GM19023 (cell line): ENCODE data around the gene RIN3.
A peak's percentile ranks its signal among the peaks of the same experiment; 100 is the strongest.

Experiments
- ATAC-seq: cut with Tn5 transposase; IDR thresholded peaks from one replicate; pipeline ENCODE4 v1.9.1; 2021; ENCODE audit warnings: mild to moderate bottlenecking, moderate library complexity; ENCODE audit not compliant: unreplicated experiment

Gene RIN3

DNA sequence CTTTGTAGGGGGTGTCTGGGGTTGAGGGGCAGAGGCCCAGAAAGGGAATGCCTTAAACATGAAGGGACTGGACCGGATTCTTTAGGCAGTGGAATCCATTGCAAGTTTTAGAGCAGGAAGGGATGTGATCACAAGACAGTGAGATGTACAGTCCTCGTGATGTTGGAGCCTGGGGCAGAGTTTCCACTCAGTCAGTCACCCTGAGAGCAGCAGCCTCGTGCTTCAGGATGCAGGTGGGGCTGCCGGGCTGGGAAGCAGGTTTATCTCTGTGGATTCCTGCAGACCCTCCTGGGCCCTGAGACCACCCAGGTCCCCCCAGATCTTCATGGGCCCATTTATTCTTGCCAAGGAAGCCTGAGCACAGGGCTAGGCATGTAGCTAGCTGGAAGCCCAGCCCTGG, 38.5 kb downstream of the RIN3 start:
- no peak for ATAC-seq

DNA sequence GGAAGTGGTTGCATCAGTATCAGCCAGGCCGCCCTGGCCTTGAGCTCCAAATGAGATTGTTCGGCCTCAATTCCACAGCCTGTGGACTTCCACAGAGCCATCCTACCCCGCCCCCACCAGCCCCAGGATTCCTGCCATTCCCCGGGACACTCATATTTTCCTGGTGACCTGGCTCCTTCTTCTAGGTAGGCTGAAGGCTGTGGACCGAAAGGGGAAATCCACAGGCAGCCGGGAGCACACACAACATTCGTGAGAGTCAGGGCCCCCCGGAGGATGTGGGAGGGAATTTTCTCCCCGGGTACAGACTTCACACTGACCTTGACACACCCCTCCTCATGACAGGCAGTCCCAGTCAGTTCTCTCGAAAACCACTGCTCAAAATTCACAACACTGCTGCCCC, 39.9 kb downstream of the RIN3 start:
- ATAC-seq: no peak

DNA sequence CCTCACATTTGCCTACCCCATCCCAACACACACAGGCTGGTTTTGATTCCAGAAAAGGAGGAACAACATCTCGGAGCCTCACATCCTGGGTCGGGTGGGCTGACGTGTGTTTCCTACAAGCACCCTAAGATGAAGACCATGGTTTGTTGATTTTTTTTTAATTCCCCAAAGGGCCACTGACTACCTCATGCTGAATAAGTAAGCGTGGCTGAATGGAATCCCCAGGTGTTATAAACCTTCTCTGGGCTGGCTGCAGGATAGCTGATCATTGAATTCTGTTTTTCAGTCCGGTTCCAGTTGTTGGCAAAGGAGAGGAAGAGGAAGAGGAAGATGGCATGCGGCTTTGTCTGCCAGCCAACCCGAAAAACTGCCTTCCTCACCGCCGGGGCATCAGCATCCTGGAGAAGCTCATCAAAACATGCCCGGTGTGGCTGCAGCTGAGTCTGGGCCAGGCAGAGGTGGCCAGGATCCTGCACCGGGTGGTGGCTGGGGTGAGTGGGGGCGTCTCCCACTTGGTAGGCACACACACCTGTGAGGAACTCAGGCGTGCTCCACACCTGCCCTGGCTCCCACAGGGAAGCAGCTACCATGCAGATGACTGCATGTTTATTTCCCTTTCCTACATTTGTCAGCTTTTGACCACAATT, 42.0 kb downstream of the RIN3 start:
- ATAC-seq: no peak

DNA sequence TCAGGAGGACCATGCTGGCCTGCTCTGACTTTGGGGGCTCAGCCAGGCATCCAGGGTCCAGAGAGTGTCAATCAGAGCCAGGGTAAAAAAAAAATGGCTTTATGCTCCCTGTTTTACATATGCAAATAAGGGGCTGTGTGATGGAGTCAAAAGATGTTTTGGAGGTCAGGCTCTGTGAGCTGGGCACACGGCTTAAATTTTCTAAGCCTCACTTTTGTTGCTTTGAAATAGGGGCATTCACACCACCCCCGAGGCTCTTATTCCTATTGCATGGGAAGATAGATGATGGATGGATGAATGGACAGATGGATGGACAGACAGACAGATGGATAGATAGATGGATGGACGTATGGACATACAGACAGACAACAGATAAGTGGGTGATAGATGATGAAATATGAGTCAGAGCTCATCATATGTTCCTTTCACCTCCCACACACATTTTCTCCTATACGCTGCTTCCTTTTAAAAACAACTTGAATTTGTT, 42.7 kb downstream of the RIN3 start:
- no peak for ATAC-seq

DNA sequence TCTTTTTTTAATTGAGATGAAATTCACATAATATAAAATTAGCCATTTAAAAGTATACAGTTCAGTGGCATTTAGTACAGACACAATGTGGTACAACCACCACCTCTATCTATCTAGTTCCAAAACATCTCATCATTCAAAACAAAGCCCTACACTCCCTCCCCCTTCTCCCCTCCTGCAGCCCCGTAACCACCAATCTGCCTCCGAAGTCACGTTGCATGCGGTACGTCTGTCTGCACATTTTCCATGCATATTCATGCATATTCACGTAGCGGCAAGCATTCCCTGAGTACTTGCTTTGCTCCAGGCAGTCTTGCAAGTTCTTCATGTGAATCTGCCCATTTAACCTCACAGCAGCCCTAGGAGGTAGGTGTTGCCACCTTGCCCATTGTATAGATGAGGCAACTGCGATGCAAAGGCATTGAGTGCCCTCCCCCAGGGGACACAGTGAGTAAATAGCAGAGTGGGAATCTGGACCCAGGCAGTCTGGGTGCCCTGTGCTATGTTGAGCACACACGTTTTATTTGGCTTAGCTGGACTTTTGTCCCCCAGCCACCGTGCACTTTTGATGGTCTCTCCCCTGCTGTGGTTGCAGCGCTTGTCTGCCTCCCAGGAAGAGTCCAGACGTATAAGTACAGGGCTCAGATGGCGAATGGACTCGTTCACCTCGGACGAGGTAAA, 43.4 kb downstream of the RIN3 start:
- ATAC-seq: no peak

DNA sequence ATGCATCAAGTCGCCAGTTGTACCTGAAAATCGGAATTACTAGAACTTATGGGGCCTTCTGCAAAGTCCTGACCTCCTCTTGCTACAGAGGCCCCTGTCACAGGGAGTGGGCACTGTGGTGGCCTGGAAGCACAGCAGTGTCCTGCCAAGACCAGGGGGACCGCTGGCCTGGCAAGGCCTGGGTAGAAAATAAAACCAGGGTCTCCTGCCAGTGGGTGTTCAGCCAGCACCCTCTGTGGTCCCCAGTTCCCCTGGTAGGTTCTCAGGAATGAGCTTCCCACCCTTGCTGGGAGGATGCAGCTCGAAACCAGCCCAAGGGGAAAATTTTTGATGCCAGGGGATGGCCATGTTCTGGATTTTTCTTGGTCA, 43.9 kb downstream of the RIN3 start:
- ATAC-seq: no peak

DNA sequence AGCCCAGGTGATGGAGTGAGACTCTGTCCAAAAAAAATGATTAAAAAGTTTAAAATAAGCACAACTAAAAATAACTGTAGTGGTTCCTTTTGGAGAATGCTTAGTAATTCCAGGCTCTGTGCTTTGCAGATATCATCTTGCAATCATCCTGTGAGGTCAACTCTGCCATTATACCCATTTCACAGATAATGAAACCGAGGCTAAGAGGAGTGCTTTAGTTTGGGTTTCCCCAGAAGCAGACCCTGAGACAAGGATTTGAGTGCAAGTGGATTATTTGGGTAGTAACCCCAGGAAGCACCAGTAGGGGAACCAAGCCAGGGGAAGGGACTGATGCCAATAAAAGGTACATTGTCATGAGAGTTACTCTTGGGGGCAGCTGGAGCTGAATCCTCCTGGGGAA, 44.7 kb downstream of the RIN3 start:
- no peak for ATAC-seq

DNA sequence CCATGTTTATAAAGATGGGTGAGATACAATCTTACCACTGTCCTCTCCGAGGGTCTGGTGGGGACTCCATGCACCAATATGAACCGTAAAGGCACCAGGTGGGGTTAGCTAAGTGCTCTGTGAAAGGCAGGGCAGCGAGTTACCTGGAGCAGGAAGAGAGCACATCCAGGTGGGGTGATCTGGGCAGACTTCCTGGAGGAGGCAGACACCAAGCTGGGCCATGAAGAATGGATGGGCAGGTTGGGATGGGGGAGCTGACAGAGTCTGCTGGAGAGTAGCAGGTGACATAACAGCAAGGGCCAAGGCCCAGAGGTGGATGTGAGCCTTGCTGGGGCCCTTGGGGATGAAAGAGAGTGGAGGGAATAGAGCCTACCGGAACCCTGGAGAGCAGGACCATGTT, 45.9 kb downstream of the RIN3 start:
- no peak for ATAC-seq

DNA sequence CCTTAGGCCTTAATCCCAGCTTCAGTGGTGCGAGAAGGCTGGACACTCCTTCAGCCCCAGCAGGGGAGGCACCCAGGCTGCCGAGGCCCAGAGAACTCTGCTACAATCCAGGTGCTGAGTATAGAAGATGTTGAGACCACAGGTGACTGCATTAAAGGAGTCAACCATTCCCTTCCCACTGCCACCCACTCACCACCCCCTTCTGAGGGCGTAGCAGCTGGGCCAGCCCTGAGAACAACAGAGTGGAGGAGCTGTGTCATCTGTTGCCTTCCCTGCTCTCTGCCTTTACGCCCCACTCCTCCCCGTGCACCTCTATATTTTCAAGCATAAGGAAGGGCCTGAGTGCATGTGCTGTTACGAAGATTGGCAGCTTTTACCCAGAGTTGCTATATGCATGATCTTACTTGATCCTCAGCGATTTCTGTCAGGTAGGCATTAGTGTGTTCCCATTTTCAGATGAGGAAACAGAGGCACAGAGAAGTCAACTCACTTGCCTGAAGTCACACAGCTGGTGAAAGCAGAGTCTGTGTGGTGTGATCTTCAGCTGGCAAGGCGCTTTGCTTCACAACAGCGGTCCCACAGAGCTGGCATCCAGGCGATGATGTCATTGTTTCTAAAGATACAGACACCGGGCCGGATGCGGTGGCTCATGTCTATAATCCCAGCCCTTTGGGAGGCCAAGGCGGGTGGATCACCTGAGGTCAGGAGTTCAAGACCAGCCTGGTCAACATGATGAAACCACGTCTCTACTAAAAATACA, 46.7 kb downstream of the RIN3 start:
- no peak for ATAC-seq

DNA sequence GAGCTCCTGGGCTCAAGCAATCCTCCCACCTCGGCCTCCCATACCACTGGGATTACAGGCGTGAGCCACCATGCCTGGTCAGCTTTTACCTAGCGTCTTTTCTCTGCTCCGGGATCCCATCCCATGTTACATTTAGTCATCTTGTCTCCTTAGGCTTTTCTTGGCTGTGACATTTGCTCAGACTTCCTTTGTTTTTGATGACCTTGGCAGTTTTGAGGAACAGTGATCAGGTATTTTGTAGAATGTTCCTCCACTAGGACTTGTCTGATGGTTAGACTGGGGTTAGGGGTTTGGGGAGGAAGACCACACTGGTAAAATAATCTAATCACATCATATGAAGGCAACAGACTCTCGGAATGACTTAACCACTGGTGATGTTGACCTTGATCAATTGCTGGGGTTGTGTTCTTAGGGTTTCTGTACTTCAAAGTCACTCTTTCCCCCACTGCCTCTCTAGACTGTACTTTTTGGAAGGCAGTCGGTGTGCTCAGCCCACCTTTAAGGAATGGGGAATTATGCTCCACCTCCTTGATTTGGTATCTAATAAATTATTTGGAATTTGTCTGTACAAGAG, 48.4 kb downstream of the RIN3 start:
- ATAC-seq: no peak

DNA sequence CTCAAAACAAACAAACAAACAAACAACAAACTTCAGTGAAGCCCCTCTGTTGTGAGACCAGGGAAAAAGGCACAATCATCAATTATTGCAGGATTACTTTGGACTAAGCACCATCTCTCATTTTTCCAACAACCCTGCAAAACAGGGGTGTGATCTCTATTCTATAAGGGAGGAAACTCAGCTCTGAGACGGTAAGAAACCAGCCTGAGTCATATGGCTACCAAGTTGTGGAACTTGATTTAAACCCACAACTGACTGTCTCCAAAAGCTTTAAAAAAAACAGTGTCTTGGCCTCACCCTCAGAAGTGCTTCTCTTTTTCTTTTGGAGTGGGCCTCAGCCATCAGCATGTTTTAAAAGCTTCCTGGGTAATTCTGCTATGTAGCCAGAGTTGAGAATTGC, 49.8 kb downstream of the RIN3 start:
- ATAC-seq: peak; percentile 69

DNA sequence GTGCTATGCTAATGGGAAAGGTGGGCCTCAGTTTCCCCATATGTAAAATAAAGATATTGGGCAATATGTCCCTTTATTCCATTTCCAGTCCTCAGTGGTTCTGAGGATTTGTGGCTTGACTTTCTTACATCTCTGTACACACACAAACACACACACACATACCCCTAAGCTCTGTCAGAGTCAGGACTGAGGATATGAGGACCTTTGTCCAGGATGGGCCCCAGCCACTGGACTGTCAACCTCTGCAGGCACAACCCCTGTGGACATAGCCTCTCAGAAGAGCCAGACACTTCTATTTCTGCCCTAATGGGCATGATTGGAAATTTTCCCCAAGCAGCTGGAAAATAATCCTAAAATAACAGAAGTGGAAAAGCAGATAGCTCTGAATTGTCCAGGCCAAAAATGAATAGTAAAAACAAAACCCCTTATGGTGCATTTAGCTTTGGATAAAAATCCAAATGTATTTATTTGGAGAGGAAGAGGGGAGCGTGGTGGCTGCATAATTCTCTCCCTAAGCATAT, 50.2 kb downstream of the RIN3 start:
- no peak for ATAC-seq

DNA sequence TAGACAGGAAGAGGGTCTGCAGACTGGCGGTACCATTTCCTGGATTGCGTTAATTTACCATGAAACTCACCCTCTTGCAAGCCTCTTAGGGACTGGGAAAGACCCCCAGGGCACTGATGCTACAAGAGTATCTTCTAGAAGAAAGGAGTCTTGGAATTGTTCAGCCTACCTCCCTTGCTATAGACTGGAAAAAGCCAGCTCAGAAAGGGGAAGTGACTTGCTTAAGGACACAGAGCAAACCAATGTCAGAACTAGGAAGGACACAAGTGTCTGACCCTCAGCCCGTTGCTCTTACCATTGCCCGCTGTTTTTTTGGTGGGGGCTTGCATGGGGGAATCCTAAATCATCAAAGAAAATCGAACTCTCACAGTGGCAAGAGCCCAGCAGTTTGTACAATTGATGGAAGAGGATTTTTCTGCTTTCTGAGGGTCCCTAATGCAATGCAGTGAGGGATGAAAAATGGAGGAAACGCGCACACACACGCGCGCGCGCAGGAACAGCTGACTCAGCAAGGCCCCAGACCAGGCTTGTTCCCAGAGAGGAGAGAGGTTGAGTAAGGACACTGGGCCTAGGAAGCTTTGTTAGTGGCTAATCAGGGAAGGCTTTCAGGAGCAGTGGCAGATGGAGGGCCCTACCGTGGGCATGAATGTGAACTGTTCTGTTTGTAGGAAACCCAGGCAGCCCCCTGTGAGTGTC, 50.9 kb downstream of the RIN3 start:
- no peak for ATAC-seq

DNA sequence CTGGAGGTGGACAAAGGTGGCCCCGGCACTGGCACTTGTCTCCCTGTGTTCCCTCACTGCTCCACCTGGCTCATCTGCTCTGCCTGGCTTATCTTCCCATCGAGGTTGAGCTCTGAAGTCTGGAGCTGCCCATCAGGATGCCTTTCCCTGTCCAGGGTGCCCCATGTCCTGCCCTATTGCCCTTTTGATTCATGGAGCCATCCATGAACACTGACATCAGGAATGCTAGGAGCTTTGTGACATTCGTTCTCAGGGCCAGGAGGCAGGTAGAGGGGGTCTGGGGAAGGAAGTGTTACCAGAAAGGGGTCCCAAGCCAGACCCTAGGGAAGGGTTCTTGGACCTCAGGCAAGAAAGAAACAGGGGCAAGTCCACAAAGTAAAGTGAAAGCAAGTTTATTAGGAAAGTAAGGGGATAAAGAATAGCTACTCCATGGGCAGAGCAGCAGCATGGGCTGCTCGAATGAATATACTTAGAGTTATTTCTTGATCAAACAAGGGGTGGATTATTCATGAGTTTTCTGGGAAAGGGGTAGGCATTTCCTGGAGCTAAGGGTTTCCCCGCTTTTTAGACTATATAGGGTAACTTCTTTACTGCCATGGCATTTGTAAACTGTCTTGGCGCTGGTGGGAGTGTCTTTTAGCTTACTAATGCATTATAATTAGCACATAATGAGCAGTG, 51.6 kb downstream of the RIN3 start:
- ATAC-seq: no peak

DNA sequence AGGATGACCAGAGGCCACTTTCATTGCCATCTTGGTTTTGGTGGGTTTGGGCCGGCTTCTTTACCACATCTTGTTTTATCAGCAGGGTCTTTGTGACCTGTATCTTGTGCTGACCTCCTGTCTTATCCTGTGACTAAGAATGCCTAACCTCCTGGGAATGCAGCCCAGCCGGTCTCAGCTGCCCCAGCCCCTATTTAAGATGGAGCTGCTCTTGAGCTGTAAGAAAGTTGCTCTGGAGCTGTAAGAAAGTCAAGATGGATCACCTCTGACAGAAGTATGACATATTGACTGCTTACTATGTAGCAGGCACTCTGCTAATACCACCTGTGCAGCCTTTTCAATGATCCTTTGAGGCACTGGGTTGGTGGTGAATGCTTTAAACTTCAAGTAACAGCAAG, 52.1 kb downstream of the RIN3 start:
- no peak for ATAC-seq

DNA sequence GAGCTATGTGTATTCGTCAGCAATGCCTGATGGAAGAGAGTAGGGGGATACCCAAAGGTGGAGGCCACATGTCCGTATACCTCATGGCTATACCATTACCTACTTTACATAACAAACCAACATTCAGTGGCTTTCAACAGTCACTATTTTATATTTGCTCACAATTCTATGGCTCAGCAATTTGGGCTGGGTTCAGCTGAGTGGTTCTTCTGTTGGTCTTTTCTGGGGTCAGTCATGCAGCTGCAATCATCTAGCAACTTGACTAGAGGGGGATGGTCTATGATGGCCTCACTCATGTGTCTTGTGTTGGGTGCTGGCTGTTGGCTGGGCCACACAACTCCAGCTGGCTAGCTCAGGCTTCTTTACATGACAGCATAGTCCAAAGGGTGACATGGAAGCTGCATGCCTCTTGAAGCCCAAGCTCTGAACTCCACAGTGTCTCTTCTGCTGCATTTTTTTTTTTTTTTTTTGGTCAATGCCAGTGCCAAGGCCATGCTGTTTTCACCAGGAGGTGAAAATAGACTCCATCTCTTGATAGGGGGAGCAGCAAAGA, 53.7 kb downstream of the RIN3 start:
- ATAC-seq: no peak

DNA sequence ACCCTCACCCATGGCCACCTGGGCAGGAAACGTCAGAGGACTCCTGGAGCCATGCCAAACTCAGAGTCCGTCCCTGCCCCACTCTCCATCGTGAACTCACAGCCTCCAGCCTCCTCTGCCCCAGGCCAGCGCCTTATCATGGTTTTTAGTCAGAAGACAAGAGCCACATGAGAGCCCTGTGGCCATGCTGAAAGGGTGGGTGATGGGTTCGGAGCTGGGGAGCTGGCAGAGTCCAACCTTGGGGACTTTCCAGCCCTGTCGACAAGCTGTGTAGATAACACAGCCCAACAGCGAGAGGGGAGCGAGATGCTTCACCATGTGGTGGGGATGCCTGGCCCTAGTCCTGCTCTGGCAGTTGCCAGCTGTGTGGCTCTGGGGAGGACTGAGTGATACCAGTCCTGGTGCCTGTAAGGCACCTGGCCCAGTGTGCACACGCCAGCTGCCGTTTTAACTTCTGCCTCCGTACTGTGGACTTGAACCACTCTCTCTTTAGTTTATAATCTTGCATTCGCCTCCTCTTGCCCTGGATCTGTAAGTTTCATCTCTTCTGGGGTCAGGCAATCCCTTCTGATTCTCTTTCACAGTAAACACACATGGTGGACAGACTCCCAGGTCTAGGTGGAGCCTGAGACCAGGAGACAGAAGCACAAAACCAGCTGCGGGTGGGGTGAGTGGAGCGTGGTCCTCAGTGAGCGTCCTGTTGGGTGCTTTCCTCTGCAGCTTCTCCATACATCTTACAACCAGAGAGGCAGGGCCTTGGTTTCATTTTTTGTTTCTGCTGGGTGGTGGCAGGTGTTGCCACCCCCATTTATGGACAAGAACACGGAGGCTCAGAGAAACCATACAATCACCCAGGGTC, 55.3 kb downstream of the RIN3 start:
- peak; percentile 80 for ATAC-seq

DNA sequence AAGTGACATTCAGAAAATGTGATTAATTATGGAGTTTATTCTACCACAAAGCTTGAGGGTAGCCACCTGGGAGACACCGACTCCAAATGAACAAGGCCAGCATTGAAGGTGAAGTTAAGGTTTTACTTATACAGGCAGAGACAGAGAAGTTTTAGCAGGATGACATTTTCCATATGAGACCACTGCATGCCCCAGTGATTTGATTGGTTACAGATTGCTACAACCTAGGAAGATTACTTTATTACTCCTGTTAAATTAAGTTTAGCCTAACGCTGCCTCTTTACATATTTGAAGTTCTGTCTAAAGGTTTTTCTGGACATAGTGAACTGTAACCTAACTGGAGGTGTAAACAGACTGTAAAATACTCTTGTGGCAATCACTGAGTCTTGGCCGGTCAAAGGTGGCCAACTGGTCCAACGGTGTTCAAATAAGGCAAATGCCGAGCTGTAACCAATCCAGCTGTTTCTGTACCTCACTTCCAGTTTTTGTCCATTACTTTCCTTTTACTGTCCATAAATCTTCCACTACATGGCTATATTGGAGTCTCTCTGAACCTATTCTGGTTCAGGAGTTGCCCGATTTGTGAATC, 57.2 kb downstream of the RIN3 start:
- ATAC-seq: no peak

DNA sequence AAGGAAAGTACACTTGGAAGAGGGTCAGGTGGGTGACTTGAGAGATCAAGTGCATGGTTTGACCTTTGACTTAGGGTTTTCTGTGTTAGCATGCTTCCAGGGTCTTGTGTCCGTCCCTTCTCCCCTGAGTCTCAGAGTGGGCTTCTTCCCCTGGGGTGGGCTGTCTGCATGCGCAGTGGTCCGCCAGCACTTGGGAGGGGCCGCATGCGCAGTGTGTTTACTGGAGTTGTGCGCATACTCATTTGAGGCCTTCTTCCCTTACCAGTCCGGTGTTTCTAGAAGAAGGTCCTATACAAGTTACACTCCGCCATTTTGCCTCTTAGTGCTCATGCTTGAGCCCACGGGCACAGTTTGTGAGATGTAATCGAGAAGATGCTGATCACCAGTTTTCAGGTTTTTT, 58.5 kb downstream of the RIN3 start:
- no peak for ATAC-seq
